Measurements from ENCODE around the gene KCNMA1.

KCNMA1 gene

DNA sequence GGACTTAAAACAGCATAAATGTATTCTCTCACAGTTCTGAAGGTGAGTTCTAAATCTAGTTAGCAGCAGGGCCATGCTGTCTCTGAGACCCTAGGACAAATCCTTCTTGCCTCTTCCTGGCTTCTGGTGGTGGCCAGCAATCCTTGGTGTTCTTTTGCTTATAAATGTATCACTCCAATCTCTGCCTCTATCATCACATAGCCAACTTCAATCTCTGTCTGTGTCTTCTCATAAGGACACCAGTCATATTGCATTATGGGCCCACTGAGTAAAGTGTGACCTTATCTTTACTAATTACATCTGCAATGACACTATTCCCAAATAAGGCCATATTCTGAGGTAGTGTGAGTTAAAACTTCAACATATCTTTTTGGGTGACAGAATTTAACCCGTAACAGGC, 778.9 kb downstream of the KCNMA1 start:
- DNase-seq, result no peak

DNA sequence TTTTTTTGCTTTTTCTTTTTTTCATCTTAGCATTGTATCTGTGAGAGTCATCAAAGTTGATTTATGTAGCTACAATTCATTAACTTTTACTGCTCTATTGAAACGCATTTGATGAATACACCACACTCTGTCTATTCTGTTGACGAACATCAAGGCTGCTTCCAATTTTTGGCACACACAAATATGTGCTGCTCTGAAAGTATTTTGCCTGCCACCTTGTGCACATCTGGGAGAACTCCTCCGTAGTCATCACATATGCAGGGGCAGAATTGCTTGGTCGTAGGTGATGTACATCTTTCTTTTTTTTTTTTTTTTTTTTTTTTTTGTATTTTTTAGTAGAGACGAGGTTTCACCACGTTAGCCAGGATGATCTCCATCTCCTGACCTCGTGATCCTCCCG, 796.8 kb downstream of the KCNMA1 start:
- no peak for DNase-seq

DNA sequence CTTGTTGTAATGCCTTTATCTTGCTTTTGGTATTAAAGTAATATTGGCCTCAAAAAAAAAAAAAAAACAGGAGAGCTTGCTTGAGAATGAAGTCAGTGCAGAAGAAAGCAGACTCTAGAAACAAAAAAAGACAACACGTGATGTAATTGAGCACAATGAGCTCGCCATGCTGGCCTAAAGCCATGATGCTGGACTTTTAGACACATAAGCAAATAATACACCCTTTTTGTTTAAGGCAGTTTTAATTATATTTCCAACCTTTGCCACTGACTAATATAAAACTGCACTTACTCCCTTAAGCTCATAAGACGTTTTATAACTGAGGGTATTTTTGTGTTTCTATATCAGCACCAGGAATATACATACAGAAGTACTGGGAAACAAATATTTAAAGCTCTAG, 798.3 kb downstream of the KCNMA1 start:
- no peak for DNase-seq

DNA sequence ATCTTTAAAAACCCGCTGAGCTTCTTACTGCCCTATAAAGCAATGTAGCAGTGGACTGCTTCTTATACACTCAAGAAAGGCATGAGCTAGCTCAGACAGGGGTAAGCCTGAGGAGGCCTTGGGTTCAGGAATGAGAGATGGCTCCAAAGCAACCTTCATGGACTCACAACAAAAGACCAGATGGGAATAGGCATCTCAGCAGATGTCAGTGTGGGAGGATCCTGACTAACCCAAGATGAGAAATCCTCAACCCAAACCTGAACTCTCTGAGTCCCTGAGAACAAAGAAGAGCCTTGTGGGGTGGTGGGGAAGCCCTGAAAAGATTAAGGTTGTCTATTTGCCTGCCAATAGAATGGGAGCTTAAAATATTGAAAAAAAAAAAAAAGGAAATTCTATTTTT, 807.4 kb downstream of the KCNMA1 start:
- no peak for DNase-seq

DNA sequence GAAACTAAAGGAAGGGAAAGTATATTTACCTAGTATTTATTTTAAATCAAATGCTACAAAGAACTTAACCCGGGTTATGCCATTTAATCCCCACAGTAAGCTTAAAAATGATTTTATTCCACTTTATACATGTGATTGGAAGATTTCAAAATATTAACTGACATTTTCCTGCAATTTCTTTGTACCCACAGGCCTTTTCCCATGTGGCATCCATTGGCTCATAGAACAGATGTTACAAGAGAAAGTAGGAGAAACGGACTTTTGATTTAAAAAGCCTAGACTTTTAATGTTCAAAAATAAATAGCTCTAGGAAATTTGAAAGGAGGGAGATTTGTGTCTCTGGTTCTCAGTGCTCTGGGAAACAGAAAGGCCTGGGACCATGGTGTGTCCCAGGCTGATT, 807.9 kb downstream of the KCNMA1 start:
- DNase-seq, result no peak
